GM23338 (cell line): ENCODE results near the gene LMBR1.

Source experiments
- CTCF ChIP-seq, 2 experiments: fragments of 200-600 bp in 1 of 2; sonication (generic) in 1 of 2; conservative IDR thresholded peaks; 2 replicates each; pipeline versions ENCODE4 v1.5.1 to v1.6.1; 2016 to 2017; ENCODE audit warnings: antibody characterized with exemption in 2 of 2, low read depth in 2 of 2, mild to moderate bottlenecking in 2 of 2, moderate library complexity in 1 of 2
- ETS1 ChIP-seq: IDR thresholded peaks from 2 replicates; pipeline ENCODE4 v1.6.1; 2016; ENCODE audit warnings: antibody characterized with exemption
- EZH2 ChIP-seq: fragments of 200-600 bp; sonication (generic); IDR thresholded peaks from one replicate; pipeline ENCODE4 v1.8.0; 2017; ENCODE audit warnings: antibody characterized with exemption, mild to moderate bottlenecking, low read depth; ENCODE audit not compliant: unreplicated experiment
- EZH2phosphoT487 ChIP-seq: fragments of 200-600 bp; sonication (generic); IDR thresholded peaks from one replicate; pipeline ENCODE4 v1.8.1; 2018; ENCODE audit warnings: antibody characterized with exemption; ENCODE audit not compliant: unreplicated experiment
- JUNB ChIP-seq: IDR thresholded peaks from one replicate; pipeline ENCODE4 v1.6.1; 2016; ENCODE audit warnings: antibody characterized with exemption; ENCODE audit not compliant: unreplicated experiment
- NANOG ChIP-seq: IDR thresholded peaks from 2 replicates; pipeline ENCODE4 v1.6.1; 2016; ENCODE audit warnings: antibody characterized with exemption, borderline replicate concordance
- POLR2AphosphoS5 ChIP-seq: IDR thresholded peaks from 2 replicates; pipeline ENCODE4 v1.6.1; 2016; ENCODE audit warnings: antibody characterized with exemption, low read depth
- REST ChIP-seq: IDR thresholded peaks from one replicate; pipeline ENCODE4 v1.6.1; 2018; ENCODE audit warnings: antibody characterized with exemption; ENCODE audit not compliant: unreplicated experiment

- no peak for TF ChIP-seq CTCF (conservative IDR thresholded peaks at IDR 0.05; ENCODE audit: low read depth in 2 of 2)
- TF ChIP-seq POLR2AphosphoS5: no peak
- no peak for TF ChIP-seq EZH2
- no peak for TF ChIP-seq NANOG
- TF ChIP-seq REST: no peak
- TF ChIP-seq EZH2phosphoT487: no peak
- no peak for TF ChIP-seq JUNB
- no peak for TF ChIP-seq ETS1
Measured at GRCh38 chr7:156845379-156846101, 47.4 kb downstream of the LMBR1 start.
